VCaP (cell line): ENCODE results near the gene CMKLR1.

Experiments
- H3K27ac ChIP-seq: fragments of 450-650 bp; 2 replicates; pipeline ENCODE4 v1.5.1; 2017
- TF ChIP-seq, protein P1 (sequence below): fragments of 450-650 bp; conservative IDR thresholded peaks from 2 replicates; pipeline ENCODE4 v1.5.1; 2017; ENCODE audit warnings: mild to moderate bottlenecking, moderate library complexity

The CMKLR1 gene

DNA sequence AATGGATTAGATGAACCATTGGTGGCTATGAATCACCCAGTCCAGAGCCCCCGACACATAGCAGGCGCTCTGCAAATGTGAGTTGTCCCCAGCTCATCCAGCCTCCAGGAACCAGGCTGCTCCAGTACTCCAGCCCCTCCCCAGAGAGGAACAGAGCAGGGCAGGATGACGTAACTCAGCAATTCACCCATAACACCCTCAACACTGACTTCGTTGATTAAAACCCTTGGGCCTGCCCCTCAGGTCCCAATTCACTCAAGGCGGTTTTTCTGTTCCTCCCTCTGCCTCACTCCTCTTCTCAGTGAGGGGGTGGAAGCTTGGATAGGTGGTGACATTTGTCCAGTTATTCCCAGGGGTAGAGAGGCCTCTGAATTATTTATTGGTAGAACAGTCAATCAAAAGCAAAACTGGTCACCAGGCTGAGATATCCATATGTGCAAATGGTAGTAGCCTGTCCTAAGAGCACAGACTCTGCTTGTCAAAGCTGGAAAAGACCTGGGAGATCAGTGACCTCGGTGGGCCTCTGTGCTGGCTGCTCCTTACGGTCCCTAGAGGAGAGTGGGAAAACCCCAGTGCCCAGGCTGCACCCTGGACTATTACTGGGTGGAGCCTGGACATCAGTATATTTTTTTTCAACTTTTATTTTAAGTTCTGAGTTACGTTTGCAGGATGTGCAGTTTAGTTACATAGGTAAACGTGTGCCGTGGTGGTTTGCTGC, 97.0 kb downstream of the CMKLR1 start:
- TF ChIP-seq, protein P1, sequence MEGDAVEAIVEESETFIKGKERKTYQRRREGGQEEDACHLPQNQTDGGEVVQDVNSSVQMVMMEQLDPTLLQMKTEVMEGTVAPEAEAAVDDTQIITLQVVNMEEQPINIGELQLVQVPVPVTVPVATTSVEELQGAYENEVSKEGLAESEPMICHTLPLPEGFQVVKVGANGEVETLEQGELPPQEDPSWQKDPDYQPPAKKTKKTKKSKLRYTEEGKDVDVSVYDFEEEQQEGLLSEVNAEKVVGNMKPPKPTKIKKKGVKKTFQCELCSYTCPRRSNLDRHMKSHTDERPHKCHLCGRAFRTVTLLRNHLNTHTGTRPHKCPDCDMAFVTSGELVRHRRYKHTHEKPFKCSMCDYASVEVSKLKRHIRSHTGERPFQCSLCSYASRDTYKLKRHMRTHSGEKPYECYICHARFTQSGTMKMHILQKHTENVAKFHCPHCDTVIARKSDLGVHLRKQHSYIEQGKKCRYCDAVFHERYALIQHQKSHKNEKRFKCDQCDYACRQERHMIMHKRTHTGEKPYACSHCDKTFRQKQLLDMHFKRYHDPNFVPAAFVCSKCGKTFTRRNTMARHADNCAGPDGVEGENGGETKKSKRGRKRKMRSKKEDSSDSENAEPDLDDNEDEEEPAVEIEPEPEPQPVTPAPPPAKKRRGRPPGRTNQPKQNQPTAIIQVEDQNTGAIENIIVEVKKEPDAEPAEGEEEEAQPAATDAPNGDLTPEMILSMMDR = no peak
- H3K27ac ChIP-seq = no peak overlapping the region

DNA sequence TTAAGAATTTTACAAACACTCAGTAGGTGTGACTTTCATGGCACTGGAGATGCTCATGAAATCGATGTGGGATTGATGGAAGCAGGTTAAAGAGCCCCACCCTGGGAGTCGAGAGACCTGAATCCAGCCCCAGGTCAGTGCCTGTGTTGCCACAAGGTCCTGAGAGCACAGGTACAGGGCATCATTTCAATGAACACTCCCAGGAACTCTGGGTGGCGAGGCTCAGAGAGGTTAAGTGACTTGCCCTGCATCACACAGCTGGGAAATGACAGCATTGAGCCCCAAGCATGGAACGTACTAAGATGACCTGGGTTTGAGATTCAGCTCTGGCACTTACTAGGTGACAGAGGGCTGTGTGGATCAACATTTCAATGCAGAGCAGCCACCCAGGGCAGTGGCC, 98.2 kb downstream of the CMKLR1 start:
- TF ChIP-seq, protein P1 = no peak
- no peak overlapping the region for H3K27ac ChIP-seq

DNA sequence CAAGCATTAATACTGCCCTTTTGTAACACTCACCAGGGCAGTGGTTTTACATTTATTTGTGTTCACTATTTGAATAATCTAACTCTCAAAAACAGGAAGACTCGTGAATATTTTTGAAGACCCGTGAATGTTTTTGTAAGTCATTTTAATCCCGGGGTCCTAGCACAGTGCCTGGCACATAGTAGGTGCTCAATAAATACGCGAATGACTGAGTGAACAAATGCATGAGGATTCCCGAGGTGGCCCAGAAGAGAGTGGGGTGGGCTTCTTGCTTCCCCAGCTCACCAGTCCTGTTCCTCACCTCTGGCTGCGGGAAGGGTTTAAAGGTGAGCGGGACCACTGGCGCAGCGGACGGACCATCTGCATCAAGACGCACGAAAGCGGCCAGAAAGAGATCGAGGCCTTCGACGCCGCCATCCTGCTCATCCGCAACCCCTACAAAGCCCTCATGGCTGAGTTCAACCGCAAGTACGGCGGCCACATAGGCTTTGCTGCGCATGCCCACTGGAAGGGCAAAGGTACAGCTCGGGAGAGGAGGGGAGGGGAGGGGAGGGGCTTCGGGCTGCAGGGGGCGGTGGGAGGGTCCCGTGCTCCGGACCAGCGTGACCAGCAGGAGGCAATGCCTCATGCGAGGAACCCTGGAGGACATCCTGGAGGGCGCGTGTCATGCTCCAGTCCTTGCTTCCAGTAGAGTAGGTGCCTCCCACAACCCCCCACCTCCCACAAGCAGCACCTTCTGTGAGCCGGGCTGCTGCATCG, 98.9 kb downstream of the CMKLR1 start:
- no peak overlapping the region for H3K27ac ChIP-seq
- TF ChIP-seq, protein P1 = no peak

DNA sequence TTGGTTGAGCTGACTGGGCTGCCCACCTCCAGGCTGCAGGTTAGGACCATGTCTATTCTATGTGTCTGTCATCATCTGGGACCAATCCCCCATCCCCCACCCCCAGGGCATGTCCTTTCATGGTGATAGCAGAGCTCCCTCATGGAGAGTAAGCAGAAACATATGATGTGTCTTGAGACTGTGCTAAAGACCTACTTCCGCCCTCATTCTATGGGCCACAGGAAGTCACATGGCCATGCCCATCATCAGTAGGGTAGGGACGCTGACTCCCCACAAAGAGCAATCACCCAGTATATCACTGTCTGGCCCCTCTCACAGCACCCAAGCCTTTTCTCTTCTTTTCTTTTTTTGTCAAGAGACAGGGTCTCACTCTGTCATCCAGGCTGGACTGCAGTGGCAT, 99.7 kb downstream of the CMKLR1 start:
- no peak overlapping the region for H3K27ac ChIP-seq
- TF ChIP-seq, protein P1 = no peak

DNA sequence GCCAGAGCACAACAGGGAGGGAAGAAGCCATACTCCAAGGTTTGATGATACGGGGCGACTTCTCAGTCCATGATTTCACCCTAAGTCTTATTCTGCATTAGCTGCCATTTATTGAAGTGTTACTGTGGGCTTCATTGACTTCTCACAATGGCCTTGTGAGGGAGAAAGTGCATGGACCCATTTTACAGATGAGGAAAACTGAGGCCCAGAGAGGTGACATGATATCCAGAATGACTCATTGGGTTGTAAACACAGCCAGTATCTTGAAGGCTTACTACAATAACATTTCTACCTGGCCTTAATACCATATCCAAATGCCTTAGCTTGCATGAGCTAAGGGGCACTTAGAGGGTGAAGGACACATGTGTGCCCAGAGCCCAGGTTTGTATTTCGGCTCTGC, 100.6 kb downstream of the CMKLR1 start:
- TF ChIP-seq, protein P1 = no peak
- H3K27ac ChIP-seq = no peak overlapping the region
